Right lobe of liver (tissue), 4 donors: ENCODE data around the gene CDKN1A.

Experiments used
- CTCF ChIP-seq, 4 donors: fragments of 200-600 bp in 3 of 4; fragments of 450-650 bp in 1 of 4; IDR thresholded peaks; one replicate each; pipeline versions ENCODE4 v1.5.1 to v1.8.0; 2016 to 2022; ENCODE audit warnings: antibody characterized with exemption in 4 of 4, mild to moderate bottlenecking in 2 of 4
- POLR2A ChIP-seq: fragments of 450-650 bp; IDR thresholded peaks from one replicate; pipeline ENCODE4 v1.6.1; 2017; ENCODE audit warnings: antibody characterized with exemption, mild to moderate bottlenecking
- donor health status: DM: no; HTN: no; CAD: no.
- donor health status: DM: no; HTN: no; CAD: no.
- donor health status: DM: no; HTN: yes; CAD: no.

- TF ChIP-seq CTCF (IDR thresholded peaks at IDR 0.05) = no peak
- TF ChIP-seq POLR2A = no peak
These were observed 45.1 kb upstream of the CDKN1A start for GRCh38 chr6:36633370-36633769.
